Pulmonary artery endothelial cell (primary cell): ENCODE results near the gene IER2. TPM values are rescaled to one million over a fixed set of nuclear protein-coding genes. Genes with fewer than 3 reads are reported as not detected.

ENCODE experiments used
- DNase-seq: peaks from one replicate; pipeline ENCODE4 v3.0.0-alpha.2; 2011; ENCODE audit warnings: low read depth, low spot score
- total RNA-seq: library from RNA; depleted of rRNA; stranded (reverse); fragments of >200 nt; gene quantifications from 2 replicates; pipeline ENCODE4 v1.2.3, GENCODE V29; 2014

IER2 gene, protein sequence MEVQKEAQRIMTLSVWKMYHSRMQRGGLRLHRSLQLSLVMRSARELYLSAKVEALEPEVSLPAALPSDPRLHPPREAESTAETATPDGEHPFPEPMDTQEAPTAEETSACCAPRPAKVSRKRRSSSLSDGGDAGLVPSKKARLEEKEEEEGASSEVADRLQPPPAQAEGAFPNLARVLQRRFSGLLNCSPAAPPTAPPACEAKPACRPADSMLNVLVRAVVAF
- total RNA-seq: 24.4 and 27.4 TPM in 2 replicates

DNA sequence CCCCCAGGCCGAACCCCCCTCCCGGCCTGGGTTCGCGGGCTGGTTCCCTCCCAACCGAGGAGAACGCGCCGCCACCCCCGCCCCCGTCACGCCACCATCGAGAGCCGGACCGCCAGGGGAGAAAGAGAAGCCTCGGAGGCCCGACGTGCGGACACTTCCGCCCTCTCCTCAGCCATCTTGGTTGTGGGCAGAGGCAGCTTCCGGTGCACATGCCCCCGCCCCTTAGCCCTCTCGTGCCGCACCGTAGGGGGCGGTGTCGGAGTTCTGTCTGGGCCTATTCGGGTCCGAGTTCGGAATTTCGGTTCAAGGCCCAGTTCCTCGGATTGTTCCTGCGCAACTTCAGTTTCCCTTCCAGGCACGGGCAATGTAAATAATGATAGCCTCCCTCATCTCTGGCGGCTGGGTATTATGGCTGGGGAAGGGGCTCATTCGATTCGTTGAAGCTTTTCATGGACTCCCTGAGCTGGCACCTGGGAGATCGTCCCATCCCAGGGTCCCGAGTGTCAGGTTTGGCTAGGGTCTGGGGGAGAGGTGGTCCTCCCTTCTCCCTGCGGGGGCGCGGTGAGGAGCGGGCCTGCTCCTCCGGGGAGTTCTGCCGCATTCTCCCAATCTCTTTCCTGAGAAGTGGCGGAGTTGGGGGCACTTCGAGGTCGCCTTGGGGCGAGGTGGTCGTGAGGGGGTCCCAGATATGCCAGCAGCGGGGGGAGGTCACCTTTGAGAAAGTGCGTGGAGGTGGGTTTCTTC lies at the start of gene IER2, which contains the start of gene STX10:
Gene IER2, plus strand, starts transcription at position 225 of the 744 bp plus-strand sequence. CDS start 2,776 bp downstream, outside the sequence.
Gene STX10, minus strand, starts transcription at position 189 of the 744 bp plus-strand sequence. CDS start 202 bp downstream, outside the sequence.
- peak; percentile 92 for DNase-seq

DNA sequence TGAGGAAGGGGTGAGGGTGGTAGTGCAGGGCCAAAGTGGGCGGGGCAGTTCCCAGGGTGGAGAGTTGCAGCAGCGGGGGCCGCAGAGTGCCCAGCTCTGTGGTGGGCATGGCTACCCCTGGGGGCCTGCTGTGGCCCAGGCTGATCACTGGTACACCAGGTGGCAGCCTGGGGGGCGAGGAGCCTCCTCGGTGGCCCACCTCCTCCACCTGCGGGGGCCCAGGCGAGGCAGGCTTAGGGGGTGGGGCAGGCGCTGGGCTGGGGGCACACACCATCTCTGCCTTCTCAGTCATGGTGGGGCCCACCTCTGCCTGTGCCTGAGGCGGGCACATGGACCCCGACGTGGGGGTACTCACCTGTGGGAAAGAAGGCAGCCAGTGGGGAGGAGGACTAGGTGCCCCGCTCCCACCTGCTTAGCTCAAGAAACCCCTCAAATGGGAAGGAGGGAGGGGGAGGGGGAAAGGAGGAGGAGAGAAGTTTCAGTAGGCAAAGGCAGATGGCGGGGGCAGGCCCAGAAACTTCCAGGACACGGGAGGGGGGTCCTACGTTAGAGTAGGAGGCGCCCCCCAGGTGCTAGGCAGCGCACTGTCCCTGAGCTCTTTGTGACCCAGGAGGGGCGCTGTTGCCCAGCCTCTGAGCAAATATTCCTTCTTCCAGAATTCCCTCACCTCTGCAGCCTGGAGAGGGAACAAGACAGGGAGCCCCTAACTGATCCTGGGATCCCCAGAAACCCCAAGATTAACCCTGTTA lies 49.2 kb upstream of the IER2 start:
- DNase-seq: no peak

DNA sequence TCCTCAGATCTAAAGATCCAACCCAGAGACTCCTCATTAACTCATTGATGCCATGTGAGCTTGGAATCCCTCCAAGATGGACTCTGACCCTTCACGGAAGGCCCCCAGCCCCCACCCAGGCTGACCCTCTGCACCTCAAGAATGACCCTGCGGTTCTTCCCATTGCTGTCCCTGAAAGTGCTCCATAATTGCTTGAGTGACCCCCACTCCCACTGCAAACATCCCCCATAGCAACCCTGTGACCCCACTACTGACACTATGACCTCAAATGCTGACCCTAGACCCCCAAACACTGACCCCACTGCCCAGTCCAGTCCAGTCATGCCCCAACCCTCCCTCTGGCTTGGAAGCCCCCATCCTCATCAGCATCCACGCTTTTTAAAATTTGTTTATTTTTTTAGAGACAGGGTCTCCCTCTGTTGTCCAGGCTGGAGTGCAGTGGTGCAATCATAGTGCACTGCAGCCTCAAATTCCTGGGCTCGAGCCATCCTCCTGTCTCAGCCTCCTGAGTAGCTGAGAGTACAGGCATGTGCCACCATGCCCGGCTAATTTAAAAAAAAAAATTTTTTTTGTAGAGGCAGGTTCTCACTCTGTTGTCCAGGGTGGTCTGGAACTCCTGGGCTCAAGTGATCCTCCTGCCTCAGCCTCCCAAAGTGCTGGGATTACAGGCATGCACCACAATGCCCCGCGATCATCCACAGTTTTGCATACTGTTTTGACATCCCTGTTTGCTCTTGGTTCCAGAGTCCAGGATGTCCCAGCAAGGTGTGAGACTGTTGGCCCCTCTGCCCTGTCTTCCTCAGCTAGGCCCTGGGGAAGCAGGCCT lies 48.4 kb upstream of the IER2 start:
- DNase-seq: no peak

DNA sequence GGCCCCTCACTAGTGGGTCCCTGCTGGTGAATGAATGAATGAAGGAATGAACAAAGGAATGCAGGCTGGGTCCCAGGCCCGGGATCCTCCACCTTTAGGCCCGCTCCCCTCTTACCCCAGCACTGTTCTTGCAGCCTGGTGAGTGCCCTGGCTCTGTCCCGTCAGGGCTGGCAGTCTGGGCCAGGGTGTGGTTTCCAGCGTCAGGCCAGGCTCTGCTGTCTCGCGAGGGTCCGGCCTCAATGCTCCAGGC lies 47.9 kb upstream of the IER2 start:
- no peak for DNase-seq

DNA sequence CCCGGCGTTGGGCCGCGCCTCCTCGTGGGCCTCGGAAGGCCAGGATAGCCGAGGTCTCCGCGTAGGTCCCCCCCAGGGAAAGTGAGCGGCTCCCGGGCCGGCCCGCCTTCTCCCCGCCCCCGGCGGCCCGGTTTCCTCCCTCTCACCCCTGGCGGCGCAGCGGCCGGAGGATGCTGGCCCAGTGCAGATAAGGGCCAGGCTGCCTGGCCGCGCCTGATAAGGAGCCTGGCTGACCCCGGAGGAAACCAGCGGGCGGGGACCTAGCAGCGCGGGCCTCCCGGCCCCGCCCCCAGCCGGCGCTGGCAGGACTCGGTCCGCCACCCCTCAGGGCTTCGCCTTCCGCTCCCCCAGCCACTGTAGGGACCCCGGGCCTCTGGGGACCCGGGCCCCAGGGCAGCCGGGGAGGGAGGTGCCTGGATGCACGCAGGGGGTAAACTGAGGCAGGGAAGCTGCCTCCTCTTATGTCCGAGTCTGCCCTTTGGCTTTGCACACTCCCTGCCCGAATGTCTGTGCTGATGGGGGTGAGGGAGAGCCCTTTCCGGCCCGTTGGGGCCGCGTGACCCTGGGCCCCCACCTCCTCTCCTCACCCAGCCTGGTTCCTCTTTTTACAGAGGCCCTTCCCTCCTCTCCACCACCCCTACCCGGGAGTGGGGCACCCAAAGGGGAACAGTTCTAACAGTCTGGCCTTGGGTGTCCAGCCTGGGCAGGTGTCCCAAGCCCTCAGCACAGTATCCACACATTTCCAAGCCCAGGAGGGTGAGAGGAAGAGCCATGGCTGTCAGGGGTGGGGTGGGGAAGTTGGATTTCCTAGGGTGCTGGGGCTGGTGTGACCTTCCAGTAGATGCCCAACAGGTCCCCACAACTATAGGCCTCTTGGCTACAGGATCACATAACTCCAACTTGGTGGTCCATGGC lies 47.3 kb upstream of the IER2 start, which contains the start of gene LYL1:
Gene LYL1, minus strand, starts transcription at position 193 of the 915 bp plus-strand sequence. CDS start 1,687 bp downstream, outside the sequence.
- peak; percentile 88 for DNase-seq

DNA sequence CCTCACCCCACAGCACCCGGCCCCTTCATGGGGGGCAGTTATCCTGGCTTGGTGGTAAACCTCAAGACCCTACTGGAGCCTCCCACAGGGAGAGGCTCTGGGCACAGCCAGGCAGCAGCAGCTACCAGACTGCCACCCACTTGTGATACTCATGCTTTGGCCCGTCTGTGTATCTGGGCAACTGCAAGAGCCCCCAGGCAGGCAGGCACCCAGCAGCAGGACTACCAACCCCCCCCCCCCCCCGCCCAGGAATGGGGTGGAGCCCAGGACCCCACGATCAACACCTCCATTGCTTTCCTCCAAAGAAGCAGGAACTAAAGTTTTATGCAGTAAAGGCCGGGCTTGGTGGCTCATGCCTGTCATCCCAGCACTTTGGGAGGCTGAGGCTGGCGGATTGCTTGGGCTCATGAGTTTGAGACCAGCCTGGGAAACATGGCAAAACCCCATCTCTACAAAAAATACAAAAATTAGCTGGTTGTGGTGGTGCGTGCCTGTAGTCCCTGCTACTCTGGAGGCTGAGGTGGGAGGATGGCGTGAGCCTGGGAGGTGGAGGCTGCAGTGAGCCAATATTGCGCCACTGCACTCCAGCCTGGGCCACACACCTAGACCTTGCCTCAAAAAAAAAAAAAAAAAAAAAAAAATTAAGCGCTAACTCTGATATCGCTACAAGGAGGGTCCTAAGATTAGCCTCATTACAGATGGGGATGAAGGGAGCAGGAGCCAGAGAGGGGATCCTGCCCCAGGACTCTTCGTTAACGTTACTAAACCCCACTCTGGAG lies 46.4 kb upstream of the IER2 start:
- DNase-seq: no peak

DNA sequence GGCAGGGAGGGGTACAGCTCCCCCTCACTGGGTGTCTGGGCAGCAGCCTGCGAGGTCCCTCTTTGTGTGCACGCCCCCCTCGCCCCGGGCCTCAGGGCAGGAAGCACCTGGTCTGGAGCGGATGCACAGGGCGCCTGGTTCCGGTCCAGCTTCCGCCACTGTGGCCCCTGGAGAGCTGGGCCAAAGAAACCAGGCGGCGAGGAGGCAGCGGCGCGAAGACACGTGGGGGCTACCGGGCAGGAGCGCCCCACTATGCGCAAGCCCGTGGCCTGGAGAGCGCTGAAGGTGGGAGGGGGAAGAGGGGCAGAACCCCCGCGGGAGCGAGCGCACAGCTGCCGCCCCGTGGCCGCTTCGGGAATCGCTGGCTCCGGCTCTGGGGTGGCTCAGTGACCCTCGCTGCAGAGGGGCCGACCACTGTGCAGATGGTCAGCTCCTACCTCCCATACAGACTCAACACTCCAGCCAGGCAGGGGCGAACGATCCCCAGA lies 45.8 kb upstream of the IER2 start:
- peak; percentile 64 for DNase-seq

DNA sequence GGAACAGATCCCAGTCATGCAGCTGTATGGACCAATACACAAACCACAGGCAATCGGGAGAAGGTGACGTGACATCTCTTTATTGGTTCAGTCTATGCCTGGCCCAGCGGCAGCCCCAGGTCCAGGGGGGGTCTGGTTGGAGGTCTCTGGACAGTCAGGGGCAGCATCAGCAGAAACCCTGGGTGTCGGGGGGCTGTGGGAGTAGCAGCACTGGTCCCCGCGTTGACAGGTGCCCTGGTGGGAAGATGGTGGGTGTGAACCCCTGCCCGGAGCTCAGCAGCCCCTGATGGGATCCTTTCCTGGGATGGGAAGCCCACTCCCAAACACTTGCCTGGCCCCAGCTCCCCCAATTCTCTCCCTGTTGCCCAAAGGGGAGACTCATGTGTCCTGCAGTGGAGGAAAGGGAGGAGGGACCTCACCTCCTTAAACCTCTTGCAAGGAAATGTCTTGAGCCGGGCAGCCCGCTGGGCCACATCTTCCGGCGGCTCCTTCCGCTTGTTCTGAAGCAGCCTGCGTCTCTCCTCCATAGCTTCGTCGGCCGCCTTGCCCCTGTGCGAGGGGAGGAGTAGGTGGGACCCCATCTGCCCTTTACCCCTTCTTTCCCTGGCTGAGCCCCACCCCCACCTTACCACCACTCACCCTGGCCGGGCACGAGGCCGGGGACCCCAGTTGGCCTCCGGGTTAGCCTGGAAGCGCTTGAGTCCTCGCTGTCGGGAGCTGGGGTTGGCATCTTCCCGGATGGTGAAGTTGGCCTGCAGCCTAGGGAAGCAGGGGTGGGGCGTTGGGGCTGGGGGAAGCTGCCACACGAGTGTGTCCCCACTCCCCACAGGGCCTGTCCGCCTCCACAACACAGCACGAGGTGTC lies 45.1 kb upstream of the IER2 start:
- DNase-seq: no peak

DNA sequence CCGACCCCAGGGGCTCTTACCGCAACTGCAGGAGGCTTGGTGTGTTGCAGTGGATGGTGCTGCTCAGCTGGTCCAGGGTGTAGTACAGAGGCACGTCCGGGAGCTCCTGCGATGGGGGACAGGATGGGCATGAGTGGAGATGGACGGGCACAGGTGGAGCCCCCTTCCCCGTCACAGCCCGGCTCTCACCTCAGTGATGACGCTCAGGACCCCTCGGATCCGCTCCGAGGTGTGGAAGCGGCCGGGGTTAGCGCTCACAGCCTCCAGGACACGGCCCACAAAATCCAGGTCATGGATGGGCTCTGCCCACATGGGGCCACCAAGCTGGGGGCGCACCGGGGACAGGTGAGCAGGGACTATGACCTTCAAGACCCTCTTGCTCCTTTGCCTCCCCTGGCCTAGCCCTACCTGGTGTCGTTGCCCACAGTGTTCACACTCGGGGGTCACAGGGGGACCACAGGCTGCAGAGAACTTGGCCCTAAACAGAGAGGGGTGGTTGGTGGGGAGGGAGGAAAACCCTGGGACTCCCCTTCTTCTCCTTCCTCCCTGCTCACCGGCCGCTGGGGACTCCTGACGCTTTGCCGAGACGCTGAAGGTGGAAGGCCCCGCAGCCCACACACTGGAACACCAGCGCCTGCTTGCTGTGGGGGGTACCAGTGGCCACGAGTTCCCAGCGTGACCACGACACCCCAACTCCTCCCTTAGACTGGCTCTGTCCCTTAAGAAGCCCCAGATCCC lies 40.7 kb upstream of the IER2 start:
- DNase-seq: no peak

DNA sequence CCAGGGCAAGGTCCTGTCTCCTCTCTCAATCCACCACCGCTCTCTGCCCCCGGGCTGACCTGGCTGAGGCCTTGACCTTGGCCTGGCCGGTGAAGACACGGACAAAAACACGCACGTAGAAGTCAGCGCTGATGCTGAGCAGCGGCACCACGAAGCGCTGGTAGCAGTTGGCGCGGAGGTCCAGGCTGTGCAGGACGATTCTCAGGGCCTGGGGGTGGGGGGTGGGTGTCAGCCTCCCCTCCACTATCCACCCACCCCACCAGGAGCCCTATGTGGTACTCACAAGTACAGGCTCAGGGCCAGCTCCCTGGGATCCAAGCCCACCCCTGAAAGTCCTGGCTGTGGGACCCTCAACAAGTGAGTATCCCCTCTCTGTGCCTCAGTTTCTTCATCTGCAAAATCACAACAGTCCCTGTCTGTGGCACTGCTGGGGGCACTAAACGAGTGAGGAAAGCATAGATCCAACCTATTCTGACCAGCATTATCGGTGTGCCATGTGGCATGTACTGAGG lies 40.1 kb upstream of the IER2 start:
- DNase-seq: no peak

DNA sequence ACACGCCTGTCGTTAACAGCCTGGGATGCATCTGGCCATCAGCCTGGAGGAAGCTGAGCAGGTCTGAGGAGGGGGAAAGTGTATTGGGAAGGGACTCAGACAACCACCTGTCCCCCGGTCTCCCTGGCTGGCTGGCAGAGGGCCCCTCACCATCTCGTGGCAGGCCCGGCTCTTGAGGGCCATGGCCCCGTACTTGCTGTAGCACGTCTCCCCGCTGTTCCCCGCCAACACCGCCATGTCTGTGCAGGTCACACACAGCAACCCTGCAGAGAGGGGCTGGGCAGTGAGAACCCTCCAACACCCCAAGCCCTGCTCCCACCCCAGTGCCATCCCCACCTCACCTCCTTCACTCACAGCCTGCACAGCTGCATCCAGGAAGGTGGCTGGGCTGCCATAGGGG lies 37.7 kb upstream of the IER2 start:
- no peak for DNase-seq

DNA sequence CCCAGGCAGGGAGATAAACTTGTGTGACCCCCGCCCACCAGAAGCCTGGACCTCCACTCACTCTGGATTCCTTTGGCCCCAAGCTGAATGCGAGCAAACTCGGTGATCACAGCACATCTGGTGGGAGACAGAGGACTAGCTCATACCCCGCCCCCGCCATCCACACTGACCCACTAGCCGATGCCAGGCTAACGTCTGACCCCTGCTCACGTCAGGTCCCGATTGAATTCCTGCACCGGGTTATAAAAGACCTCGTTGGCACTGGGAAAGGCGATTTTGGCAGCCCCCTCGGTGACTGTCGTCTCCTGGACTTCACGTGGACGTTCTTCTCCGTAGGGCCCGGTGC lies 34.3 kb upstream of the IER2 start:
- DNase-seq: no peak

DNA sequence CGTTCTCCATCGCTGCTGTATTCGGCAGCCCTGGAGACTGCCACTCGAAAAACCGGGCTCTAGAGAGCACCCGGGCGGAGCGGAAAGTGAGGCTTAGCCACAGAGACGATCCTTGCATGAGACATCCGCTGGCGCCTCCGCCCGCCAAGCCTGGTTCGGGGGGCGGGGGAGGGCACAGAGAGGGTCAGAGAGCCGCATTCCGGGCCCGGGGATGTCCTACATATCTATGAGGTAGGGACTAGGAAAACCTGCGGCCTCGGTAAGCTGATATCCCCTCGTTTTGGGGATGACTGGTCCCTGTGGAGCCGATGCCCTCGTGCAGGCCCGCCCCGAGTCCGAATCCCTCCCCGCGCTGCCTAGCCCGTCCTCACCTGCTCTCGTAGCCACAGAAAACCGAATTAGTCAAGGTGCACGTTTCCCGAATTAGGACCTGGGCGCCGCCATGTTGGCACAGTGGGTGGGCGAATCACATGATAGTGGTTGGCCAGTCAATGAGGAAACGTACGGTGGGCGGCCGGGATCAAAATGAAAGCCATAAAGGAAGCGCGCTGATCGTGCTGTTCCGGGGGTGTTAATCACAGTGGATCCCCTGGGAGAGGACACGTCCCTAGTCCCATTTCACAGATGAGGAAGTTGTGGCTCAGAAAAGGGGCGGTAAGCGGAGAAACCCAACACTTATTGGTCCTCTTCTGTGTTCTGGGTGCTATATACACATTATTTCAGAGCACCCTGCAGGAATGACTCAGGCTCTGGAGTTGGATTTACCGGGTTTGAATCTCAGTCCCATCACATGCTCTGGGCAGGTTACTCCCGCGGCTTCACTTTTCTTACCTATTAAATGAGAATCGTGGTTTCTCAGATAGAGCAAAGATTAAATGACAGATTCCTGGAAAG lies 33.7 kb upstream of the IER2 start, which contains the start of gene TRMT1:
Gene TRMT1, minus strand, starts transcription at position 459 of the 894 bp plus-strand sequence. Its CDS starts 341 bp downstream, at position 118.
- peak; percentile 78 for DNase-seq

DNA sequence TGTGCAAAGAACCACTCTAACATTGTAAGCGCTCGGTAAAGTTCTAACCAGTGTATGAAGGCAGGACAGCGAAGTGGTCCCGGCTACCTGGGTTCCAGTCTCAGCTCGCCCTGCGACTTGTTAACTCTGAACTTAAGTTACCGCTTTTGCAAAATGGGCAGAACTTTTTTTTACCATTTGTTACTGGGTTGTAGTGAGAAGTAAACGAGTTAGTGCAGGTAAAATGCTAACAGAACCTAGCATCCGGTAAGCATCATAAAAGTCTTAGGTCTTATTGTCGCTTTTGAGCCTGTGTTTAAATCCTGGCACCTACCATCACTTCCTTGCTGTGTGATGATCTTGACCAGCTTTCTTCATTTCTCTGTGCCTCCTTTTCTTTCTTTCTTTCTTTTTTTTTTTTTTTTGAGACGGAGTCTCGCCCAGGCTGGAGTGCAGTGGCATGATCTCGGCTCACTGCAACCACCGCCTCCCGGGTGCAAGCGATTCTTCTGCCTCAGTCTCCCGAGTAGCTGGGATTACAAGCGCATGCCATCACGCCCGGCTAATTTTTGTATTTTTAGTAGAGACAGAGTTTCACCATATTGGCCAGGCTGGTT lies 32.9 kb upstream of the IER2 start:
- DNase-seq: no peak

DNA sequence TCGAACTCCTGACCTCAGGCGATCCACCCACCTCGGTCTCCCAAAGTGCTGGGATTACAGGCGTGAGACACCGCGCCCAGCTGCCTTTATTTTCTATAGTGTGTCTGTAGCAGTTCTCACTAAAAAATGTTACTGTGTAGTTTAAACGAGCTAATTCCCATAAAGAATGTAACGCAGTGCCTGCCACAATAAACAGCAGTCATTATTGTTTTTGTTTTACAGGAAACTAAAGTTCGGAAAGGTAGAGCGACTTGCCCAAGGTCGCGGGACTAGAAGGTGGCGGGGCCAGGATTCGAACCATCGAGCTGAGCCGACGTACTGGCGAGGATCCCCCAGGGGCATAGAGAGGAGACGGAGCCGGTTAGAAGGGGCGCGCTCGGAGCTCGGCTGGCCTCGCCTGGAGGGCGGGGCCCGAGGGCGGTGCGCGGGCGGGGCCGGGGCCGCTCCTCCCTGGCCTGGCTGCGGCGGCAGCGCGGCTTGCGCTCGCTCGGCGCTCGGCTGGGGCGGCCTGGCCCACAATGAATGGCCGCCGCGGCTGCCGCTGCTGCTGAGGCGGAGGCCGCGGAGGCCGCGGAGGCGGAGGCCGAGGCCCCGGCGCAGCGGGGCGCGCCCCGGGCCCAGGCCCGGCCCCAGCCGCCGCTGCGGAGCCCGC lies 32.3 kb upstream of the IER2 start, which contains the start of gene NACC1:
Gene NACC1, plus strand, starts transcription at position 493 of the 652 bp plus-strand sequence. CDS start 16,944 bp downstream, outside the sequence.
- DNase-seq: no peak
